GM21576 (cell line): Measurements from ENCODE around the gene TTLL7.
"Not testable (repeated sequence)": the region's sequence is repeated elsewhere in the genome, so short reads cannot be mapped to it uniquely, and the experiment has no call there.

Source experiments
- ATAC-seq: cut with Tn5 transposase; IDR thresholded peaks from one replicate; pipeline ENCODE4 v1.9.1; 2021; ENCODE audit warnings: mild to moderate bottlenecking, moderate library complexity; ENCODE audit not compliant: unreplicated experiment

TTLL7 gene

DNA sequence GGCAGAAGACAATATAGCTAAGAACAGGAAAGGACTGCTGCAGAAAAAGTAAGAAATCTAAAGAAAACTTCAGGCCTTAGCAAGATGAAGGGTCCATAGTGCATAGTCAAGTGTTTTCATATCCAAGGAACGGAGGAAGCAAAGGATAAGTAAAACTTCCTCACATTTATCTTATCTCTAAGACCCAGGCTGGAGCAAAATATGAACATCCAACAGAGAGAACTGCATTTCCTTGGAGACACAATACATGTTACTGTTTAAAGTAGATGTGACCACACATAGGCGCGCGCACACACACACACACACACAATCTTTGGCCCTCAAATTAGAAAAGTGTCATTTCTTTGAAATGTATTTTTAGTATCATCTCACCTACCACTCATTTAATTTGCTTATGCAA lies 66.7 kb downstream of the TTLL7 start:
- no peak for ATAC-seq

- peak; percentile 67 for ATAC-seq
Observed at GRCh38 chr1:83931658-83932253, 67.2 kb downstream of the TTLL7 start.

GRCh38 chr1:83929184-83929583 lies 69.7 kb downstream of the TTLL7 start:
- no peak for ATAC-seq

- no peak for ATAC-seq
Observed at GRCh38 chr1:83928396-83928795, 70.5 kb downstream of the TTLL7 start.

DNA sequence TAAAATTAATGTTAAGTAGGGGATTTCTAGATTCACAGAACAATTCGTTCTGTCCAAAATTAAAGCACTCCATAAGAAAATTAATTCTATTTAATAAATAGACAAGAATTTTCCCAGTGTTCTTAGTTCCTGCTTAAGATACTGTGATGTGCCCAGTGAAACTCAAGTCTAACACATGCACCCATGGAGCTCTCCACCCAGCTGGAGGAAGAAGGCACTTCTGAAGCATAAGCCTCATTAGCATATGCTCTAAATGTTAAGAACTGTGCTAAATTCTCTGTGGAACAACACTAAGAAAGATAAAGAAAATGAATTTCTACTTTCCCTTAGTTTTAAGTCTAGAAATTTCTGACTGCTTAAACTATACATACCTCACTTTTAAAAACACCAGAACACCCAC lies 71.2 kb downstream of the TTLL7 start:
- no peak for ATAC-seq

DNA sequence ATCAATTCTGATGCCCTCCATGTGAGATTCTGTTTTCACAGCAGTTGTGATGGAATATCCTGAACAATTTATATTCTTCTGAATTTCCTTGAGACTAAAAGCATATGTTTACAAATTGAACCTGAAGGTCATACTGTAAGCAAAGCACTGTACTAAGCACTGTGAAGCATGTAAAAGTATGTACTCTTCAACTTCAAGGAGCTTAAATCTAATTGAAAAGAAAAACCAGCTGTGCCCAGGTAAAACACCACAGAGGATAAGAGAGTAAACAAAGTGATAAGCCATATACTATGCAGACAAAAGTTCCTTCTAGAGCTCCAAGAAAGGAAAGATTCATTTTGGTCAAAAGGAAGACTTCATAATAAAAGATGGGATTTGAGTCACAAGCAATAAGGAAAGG lies 71.9 kb downstream of the TTLL7 start:
- ATAC-seq: no peak

DNA sequence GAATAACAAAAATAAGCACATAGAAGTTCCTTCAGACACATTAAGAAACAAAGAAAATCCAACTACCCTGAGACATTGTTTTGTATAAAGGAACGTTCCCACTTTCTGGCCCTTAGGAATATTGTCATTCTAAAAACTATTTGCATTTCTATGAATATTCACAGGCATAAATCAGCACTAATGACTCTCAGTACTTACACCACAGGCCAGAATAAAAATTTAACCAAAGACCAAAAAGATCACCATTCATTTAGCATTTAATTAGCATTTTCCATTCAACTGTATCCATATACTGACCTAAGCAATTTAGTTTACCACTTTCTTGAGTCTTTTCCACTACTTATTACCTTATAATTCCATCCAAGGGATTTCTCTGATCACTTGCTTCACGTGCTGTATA lies 75.4 kb downstream of the TTLL7 start:
- ATAC-seq: no peak

DNA sequence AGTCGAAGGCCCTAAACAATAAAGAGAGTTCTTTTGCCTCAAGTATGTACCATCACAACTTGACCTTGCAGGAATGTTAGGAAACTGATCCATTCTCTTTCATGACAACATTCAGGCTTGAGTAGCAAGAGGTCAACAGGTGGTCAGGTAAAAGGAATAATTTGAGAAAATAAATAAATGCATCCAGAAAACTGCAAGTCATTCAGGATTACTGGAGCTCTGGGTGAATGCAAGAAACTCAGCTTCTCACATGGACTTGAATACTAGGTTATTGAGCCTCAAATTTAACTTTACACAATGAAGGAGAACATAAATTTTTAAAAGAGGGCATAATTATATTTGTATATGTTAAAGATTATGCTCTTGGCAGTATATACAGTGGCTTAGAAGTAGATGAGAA lies 76.5 kb downstream of the TTLL7 start:
- no peak for ATAC-seq

- no peak for ATAC-seq
Observed at GRCh38 chr1:83920320-83920719, 78.6 kb downstream of the TTLL7 start.

DNA sequence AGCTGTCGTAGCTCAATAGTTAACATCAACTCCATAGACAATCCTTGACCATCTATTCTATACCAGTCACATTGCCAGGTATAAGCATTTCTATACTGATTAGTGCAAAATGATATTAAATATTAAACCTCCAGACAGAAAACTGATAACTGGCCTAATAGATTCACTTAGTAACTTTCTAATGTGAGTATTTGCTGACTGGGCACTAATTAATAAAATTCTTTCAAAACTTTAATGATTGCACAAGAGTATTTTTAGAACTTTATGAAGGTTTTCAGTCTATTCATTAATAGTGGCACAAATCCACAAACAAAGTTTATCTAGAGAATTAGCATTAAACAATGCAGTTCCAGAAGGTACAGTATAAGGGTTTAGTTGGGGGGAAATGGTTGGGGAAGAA lies 79.1 kb downstream of the TTLL7 start:
- ATAC-seq: no peak

- ATAC-seq: no peak
Observed at GRCh38 chr1:83918688-83919285, 80.1 kb downstream of the TTLL7 start.

DNA sequence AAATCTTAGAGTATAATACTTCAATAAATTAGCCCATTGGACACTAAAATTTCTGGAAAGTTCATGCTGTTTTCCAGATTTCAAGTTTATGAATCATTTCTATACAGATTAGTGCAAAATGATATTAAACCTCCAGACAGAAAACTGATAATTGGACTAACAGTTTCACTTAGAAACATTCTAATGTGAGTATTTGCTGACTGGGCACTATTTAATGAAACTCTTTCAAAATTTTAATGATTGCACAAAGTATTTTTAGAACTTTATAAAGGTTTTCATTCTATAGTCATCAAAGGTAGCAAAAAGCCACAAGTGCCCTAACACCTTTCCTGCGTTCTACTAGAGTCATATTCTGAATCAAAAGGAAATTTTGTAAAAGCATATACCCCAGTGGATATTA lies 81.0 kb downstream of the TTLL7 start:
- no peak for ATAC-seq

GRCh38 chr1:83916094-83916493 lies 82.8 kb downstream of the TTLL7 start:
- ATAC-seq: not testable (repeated sequence)

- no peak for ATAC-seq
Observed at GRCh38 chr1:83912876-83913275, 86.1 kb downstream of the TTLL7 start.

DNA sequence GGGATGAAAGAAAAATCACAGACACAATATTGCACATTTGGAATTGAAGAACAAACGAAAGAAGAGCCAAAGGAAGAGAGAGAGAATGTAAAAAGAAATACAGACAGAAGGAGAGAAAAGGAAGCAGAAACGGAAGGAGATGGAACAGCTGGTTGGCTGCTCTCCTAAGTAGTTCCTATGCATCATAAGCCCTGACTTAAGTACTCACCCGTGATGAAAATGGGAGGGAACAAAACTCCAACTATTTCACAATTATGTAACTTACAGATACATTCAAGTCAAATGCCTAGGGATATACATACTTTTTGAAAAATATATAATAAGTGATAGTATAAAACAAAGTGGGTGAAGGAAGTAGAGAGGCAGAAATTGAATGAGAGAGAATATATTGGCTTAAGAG lies 88.5 kb downstream of the TTLL7 start:
- ATAC-seq: no peak

GRCh38 chr1:83909687-83910086 lies 89.2 kb downstream of the TTLL7 start:
- no peak for ATAC-seq

GRCh38 chr1:83905315-83905907 lies 93.5 kb downstream of the TTLL7 start:
- no peak for ATAC-seq

GRCh38 chr1:83901547-83902155 lies 97.3 kb downstream of the TTLL7 start:
- no peak for ATAC-seq

DNA sequence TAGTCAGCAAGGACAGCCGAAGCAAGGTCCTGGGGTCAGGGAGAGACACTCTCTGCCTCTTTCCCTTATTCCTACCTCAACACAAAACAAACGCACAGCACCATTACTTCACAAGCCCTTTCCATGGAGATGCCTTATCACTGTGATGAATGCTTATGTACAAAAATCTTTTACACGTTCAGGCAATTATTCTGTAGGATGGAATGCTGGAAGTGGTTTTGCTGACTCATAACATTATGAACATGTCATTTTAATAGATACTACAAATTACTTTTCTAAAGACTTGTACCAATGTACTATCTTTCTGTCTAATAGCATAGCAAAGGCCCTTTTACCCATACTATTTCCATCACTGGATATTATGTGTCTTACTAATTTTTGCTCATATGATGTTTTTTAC lies 98.4 kb downstream of the TTLL7 start:
- no peak for ATAC-seq

DNA sequence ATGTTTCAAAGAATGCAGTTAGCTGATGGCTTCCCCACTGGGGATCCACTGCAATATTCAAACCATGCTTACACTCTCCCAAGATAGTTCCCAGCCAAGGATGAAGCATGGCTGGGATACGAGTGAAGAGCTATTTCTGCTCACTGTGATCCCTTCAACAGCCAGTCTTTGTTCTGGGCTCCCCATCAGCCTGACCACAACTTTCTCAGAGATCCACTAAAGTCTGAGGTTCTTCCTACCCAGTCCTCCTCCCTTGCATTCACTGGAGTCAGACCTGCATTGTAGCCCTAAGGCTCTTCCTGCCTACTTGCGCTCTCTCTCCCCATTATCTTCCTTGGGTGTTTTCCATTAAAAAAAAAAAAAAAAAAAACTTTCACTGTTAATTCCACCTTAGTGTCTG lies 101.4 kb downstream of the TTLL7 start:
- no peak for ATAC-seq

DNA sequence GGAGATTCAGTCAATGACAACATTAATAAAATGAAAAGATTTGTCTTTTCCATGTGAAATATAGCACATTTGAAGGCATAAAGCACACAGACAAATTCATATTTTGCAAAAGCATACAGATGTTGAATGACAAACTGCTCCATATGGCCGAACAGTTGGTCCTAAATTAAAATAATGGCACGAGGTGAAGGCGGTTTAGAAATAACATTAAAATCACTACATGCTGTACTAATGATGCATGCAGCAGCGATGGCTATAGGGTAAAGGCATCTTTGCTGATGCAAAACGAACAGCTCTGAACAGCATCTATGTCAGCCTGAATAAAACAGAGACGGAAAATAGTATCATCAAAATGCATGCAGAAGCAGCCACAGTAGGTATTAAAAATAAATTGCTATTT lies 102.6 kb downstream of the TTLL7 start:
- ATAC-seq: no peak

DNA sequence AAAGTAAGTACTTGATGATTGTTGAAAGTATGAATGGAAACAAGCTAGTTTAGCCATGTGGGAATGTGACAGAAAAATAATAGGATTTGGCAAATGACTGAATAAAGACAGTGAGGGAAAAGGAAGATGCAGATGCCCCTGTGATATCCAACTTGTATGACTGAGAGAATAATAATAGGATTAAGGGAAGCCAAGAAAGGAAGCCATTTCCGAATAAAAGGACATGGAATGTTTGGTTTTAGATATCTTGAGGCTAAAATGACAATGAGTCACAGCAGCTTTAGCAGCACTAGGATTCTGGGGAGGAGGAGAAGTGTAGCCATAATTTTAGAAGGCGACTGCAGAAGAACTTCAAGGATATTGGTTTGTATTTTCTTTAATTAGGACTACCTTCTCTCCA lies 109.2 kb downstream of the TTLL7 start:
- no peak for ATAC-seq
